Neutrophil (primary cell): ENCODE measurements around the gene INPP5K.
"Not testable (repeated sequence)": the region's sequence is repeated elsewhere in the genome, so short reads cannot be mapped to it uniquely, and the experiment has no call there.

Source experiments
- H3K27ac ChIP-seq: fragments of 200-600 bp; sonication (generic); 2 replicates; pipeline ENCODE4 v1.5.1; 2016; ENCODE audit warnings: mild to moderate bottlenecking, moderate library complexity
- H3K27me3 ChIP-seq: fragments of 200-600 bp; sonication (generic); 2 replicates; pipeline ENCODE4 v1.6.0; 2016; ENCODE audit warnings: mild to moderate bottlenecking
- H3K36me3 ChIP-seq: fragments of 200-600 bp; sonication (generic); 2 replicates; pipeline ENCODE4 v1.5.1; 2017
- H3K4me1 ChIP-seq, 2 experiments: fragments of 200-600 bp in 1 of 2; sonication (generic) in 1 of 2; 1 replicate in 1 of 2; 2 replicates in 1 of 2; pipeline versions ENCODE4 v1.5.1 to v1.6.1; 2013 to 2016; ENCODE audit warnings: low read depth in 1 of 2, low read length in 1 of 2, mild to moderate bottlenecking in 1 of 2, moderate library complexity in 1 of 2; ENCODE audit not compliant: control insufficient read depth in 1 of 2, insufficient read depth in 1 of 2
- H3K4me3 ChIP-seq, 2 experiments: fragments of 200-600 bp in 1 of 2; sonication (generic) in 1 of 2; 1 replicate in 1 of 2; 2 replicates in 1 of 2; pipeline ENCODE4 v1.5.1; 2013 to 2016; ENCODE audit warnings: low read depth in 1 of 2, low read length in 1 of 2, mild to moderate bottlenecking in 1 of 2, moderate library complexity in 1 of 2
- H3K9me3 ChIP-seq: fragments of 200-600 bp; sonication (generic); 2 replicates; pipeline ENCODE4 v1.5.1; 2016
- CTCF ChIP-seq: fragments of 200-600 bp; sonication (generic); IDR thresholded peaks from 2 replicates; pipeline ENCODE4 v1.5.1; 2016; ENCODE audit warnings: antibody characterized with exemption

INPP5K gene

GRCh38 chr17:1449412-1449967 is 66.9 kb downstream of the INPP5K start:
- H3K9me3 ChIP-seq: no peaks in the 10 kb centered on the region
- H3K4me1 ChIP-seq: peaks cover 39 to 48% of the 10 kb centered on the region in 2 experiments
- H3K27me3 ChIP-seq: no peaks in the 10 kb centered on the region
- peaks cover 31% of the 10 kb centered on the region for H3K36me3 ChIP-seq
- no peak overlapping the region for H3K4me3 ChIP-seq
- H3K27ac ChIP-seq: peak overlapping the region; percentile 54
- TF ChIP-seq CTCF: no peak

DNA sequence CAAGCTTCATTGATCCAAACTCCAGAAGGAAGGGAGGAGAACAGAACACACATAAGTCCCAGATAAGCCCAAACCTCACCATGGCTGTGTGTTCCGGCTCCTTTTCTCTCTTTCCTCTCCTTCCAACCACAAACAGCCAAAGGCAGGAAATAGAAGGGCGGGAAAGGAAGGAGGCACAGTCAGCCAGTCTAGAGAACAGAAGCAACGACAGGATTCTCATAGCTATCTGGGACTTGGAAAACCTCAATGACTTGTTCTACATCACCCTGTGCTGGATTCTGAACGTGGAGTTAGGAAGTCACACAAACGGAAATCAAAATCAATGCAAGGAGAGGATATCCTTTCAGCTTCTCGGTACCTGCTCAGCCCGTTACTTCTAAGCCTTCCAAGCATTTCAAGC is 69.4 kb downstream of the INPP5K start:
- Histone ChIP-seq H3K27ac (peak overlapping the region; percentile 48), H3K4me1 (peaks cover 23 to 26% of the 10 kb centered on the region in 2 experiments), H3K36me3 (peaks cover 22% of the 10 kb centered on the region), H3K27me3 (no peaks in the 10 kb centered on the region), H3K4me3 (no peak overlapping the region), H3K9me3 (no peaks in the 10 kb centered on the region)
- TF ChIP-seq CTCF: no peak

DNA sequence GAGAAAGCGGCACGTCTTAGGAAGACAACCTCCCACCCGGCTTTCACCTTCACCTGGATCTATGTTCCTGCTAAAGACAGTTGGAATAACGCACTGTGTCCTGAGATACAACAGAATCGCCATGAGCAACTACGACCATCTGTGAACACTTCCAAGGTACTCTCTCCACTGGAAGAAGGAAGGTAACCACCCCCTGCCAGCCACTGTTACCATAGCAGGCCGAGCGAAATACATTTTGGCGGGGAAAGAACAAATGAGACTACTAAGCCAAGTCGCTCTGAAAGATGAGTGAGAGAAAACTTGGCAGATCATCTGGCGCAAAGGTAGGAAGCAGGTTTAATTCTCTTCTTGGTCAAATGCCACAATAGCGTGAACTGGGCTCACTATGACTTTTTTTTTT is 70.2 kb downstream of the INPP5K start:
- H3K27me3 ChIP-seq: no peaks in the 10 kb centered on the region
- no peak overlapping the region for H3K4me3 ChIP-seq
- peaks cover 23 to 26% of the 10 kb centered on the region in 2 experiments for H3K4me1 ChIP-seq
- H3K36me3 ChIP-seq: peaks cover 22% of the 10 kb centered on the region
- no peak for TF ChIP-seq CTCF
- no peaks in the 10 kb centered on the region for H3K9me3 ChIP-seq
- peak overlapping the region; percentile 26 for H3K27ac ChIP-seq

DNA sequence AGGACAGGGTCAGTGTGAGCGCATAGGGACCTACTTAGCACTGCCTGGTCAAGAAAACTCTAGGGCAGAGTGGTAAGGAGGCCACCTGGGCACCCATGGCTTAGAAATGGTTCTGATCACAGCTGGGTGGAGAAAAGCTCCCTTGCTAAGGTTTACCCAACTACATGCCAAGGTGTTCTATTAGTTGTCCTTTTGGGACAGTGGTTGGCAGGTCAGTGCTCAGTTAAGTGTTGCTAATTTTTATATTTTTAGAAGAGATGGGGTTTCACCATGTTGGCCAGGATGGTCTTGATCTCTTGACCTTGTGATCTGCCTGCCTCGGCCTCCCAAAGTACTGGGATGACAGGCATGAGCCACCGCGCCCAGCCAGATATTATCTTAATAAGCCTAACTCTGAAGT is 70.7 kb downstream of the INPP5K start:
- H3K27ac ChIP-seq: peak overlapping the region; percentile 26
- H3K4me3 ChIP-seq, H3K9me3 ChIP-seq, H3K27me3 ChIP-seq: not testable (repeated sequence)
- peaks cover 23 to 26% of the 10 kb centered on the region in 2 experiments for H3K4me1 ChIP-seq
- H3K36me3 ChIP-seq: peaks cover 24% of the 10 kb centered on the region
